Erythroblast (primary cell): ENCODE results near the gene IL20.

Experiments used
- GATA1 ChIP-seq: IDR thresholded peaks from 2 replicates; pipeline ENCODE4 v1.6.1; 2011; ENCODE audit warnings: low read depth, mild to moderate bottlenecking, control low read depth, low read length, moderate library complexity
- POLR2A ChIP-seq: IDR thresholded peaks from 2 replicates; pipeline ENCODE4 v1.6.1; 2011; ENCODE audit warnings: mild to moderate bottlenecking, low read length

DNA sequence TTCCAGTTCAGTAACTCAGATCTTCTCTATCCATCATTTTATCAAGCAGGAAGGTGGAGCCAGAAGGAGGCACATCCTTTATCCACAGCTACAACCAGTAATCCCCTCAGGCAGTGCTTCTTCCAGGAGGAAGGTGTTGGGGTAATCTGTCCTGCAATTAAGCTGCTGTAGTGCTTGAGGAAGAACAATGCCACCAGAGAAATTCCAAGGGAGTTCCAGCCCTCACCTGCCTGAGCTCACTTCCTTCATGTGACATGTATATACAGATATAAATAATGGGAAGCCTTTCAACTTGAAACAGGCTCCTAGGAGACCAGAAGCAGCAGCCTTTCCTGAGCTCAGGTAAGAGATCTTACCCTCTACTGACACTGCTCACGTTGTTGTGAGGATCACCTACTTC, 2.2 kb upstream of the IL20 start:
- no peak for TF ChIP-seq POLR2A
- no peak for TF ChIP-seq GATA1
